SK-N-SH (cell line): ENCODE data around the gene MAPK14.

ENCODE experiments used
- EP300 ChIP-seq, 2 experiments: IDR thresholded peaks; 2 replicates each; pipeline versions ENCODE4 v1.4.0 to v1.6.1; 2012; ENCODE audit warnings: borderline replicate concordance in 1 of 2, low read depth in 1 of 2, low read length in 1 of 2
- POLR2AphosphoS5 ChIP-seq: IDR thresholded peaks from 2 replicates; pipeline ENCODE4 v1.6.1; 2012; ENCODE audit warnings: low read depth, low read length
- TF ChIP-seq, protein P1 (sequence below): fragments of 200-600 bp; sonication (generic); IDR thresholded peaks from 2 replicates; pipeline ENCODE4 v1.6.1; 2017; ENCODE audit warnings: antibody characterized with exemption, mild to moderate bottlenecking, moderate library complexity

DNA sequence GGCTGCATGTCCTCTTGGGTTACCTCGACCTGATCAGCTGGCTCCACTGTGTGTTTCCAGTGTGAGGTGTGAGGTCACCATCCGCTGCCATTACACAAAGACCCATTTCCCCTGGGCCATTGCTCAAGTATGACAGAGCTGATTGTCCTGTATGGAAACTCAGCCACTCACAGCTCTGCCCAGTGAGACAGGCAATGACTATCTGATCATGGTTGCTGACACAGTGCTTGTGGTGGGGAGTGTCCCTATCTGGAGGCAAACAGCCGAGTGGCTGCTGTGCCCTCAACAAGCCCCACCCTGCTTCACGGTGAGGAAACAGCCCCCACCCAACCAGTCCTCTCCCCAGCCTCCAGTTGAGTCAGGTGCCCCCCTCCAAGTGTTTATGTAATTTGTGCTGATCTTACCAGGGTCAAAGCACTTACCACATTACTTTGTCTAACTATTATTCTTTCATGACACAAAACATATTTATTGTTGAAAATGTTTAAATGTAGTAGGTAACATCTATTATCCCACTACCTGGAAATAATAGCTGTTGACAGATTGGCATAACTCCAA is 91.0 kb downstream of the MAPK14 start:
- no peak for TF ChIP-seq EP300 (IDR thresholded peaks at IDR 0.05; ENCODE audit: borderline replicate concordance in 1 of 2, low read depth in 1 of 2, low read length in 1 of 2)
- TF ChIP-seq, protein P1, sequence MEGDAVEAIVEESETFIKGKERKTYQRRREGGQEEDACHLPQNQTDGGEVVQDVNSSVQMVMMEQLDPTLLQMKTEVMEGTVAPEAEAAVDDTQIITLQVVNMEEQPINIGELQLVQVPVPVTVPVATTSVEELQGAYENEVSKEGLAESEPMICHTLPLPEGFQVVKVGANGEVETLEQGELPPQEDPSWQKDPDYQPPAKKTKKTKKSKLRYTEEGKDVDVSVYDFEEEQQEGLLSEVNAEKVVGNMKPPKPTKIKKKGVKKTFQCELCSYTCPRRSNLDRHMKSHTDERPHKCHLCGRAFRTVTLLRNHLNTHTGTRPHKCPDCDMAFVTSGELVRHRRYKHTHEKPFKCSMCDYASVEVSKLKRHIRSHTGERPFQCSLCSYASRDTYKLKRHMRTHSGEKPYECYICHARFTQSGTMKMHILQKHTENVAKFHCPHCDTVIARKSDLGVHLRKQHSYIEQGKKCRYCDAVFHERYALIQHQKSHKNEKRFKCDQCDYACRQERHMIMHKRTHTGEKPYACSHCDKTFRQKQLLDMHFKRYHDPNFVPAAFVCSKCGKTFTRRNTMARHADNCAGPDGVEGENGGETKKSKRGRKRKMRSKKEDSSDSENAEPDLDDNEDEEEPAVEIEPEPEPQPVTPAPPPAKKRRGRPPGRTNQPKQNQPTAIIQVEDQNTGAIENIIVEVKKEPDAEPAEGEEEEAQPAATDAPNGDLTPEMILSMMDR, result no peak
- no peak for TF ChIP-seq POLR2AphosphoS5
